GM19240 (cell line): ENCODE measurements around the gene AP3D1.
"Not testable (repeated sequence)": the region's sequence is repeated elsewhere in the genome, so short reads cannot be mapped to it uniquely, and the experiment has no call there.

Source experiments
- DNase-seq: peaks from one replicate; pipeline ENCODE4 v3.0.0; 2011; ENCODE audit warnings: low spot score; ENCODE audit not compliant: insufficient read length

The AP3D1 gene

GRCh38 chr19:2128252-2128651 lies 23.1 kb downstream of the AP3D1 start:
- DNase-seq: not testable (repeated sequence)

- no peak for DNase-seq
Observed at GRCh38 chr19:2127758-2128157, 23.6 kb downstream of the AP3D1 start.

GRCh38 chr19:2126879-2127518 lies 24.4 kb downstream of the AP3D1 start:
- no peak for DNase-seq

- DNase-seq: no peak
Observed at GRCh38 chr19:2123682-2124387, 27.5 kb downstream of the AP3D1 start.

GRCh38 chr19:2122982-2123381 lies 28.4 kb downstream of the AP3D1 start:
- no peak for DNase-seq

GRCh38 chr19:2122251-2122650 lies 29.1 kb downstream of the AP3D1 start:
- DNase-seq: no peak

GRCh38 chr19:2121416-2122051 lies 29.8 kb downstream of the AP3D1 start:
- DNase-seq: no peak

GRCh38 chr19:2120821-2121220 lies 30.5 kb downstream of the AP3D1 start:
- no peak for DNase-seq

GRCh38 chr19:2119921-2120785 lies 31.2 kb downstream of the AP3D1 start:
- no peak for DNase-seq

GRCh38 chr19:2118438-2118837 lies 32.9 kb downstream of the AP3D1 start:
- DNase-seq: no peak

- no peak for DNase-seq
Observed at GRCh38 chr19:2117215-2117960, 34.0 kb downstream of the AP3D1 start.

- DNase-seq: no peak
Observed at GRCh38 chr19:2116507-2116906, 34.9 kb downstream of the AP3D1 start.

- DNase-seq: no peak
Observed at GRCh38 chr19:2115911-2116426, 35.4 kb downstream of the AP3D1 start.

- DNase-seq: no peak
Observed at GRCh38 chr19:2115324-2115723, 36.0 kb downstream of the AP3D1 start.

- DNase-seq: no peak
Observed at GRCh38 chr19:2114821-2115220, 36.5 kb downstream of the AP3D1 start.

GRCh38 chr19:2114218-2114617 lies 37.1 kb downstream of the AP3D1 start:
- no peak for DNase-seq

GRCh38 chr19:2113439-2114211 lies 37.7 kb downstream of the AP3D1 start:
- no peak for DNase-seq

- DNase-seq: no peak
Observed at GRCh38 chr19:2112516-2113320, 38.6 kb downstream of the AP3D1 start.

- no peak for DNase-seq
Observed at GRCh38 chr19:2111886-2112285, 39.5 kb downstream of the AP3D1 start.
